H9 (cell line): ENCODE measurements around the gene ATP6AP1. TPM values are rescaled to one million over a fixed set of nuclear protein-coding genes. Genes with fewer than 3 reads are reported as not detected.

ENCODE experiments used
- DNase-seq: peaks from one replicate; pipeline ENCODE4 v3.0.0-alpha.2; 2017
- H2AFZ ChIP-seq: one replicate; pipeline ENCODE4 v1.6.1; 2013; ENCODE audit warnings: mild to moderate bottlenecking, low read length, control low read depth, moderate library complexity
- H2AK5ac ChIP-seq: 2 replicates; pipeline ENCODE4 v1.6.1; 2013; ENCODE audit warnings: low read length, control low read depth, mixed read lengths; ENCODE audit not compliant: insufficient read length
- H2BK120ac ChIP-seq: one replicate; pipeline ENCODE4 v1.6.1; 2013; ENCODE audit warnings: low read depth, mild to moderate bottlenecking, low read length, control low read depth, inconsistent platforms; ENCODE audit not compliant: poor library complexity, severe bottlenecking
- H2BK12ac ChIP-seq: 2 replicates; pipeline ENCODE4 v1.6.1; 2013; ENCODE audit warnings: low read length, control low read depth, mixed read lengths, low read depth; ENCODE audit not compliant: insufficient read length
- H2BK15ac ChIP-seq: 2 replicates; pipeline ENCODE4 v1.6.1; 2013; ENCODE audit warnings: low read depth, low read length, control low read depth
- H2BK20ac ChIP-seq: one replicate; pipeline ENCODE4 v1.6.1; 2013; ENCODE audit warnings: low read depth, mild to moderate bottlenecking, low read length, control low read depth, inconsistent platforms; ENCODE audit not compliant: poor library complexity, severe bottlenecking
- H2BK5ac ChIP-seq: 2 replicates; pipeline ENCODE4 v1.6.1; 2013; ENCODE audit warnings: low read length, control low read depth, mixed read lengths; ENCODE audit not compliant: insufficient read length
- H3K14ac ChIP-seq: 2 replicates; pipeline ENCODE4 v1.6.1; 2013; ENCODE audit warnings: low read length, control low read depth; ENCODE audit not compliant: insufficient read depth
- H3K18ac ChIP-seq: 2 replicates; pipeline ENCODE4 v1.6.1; 2013; ENCODE audit warnings: low read depth, mild to moderate bottlenecking, mixed read lengths, low read length, control low read depth; ENCODE audit not compliant: insufficient read length
- H3K23ac ChIP-seq: 2 replicates; pipeline ENCODE4 v1.6.1; 2013; ENCODE audit warnings: low read length, control low read depth, mixed read lengths, low read depth; ENCODE audit not compliant: insufficient read length
- H3K23me2 ChIP-seq: 2 replicates; pipeline ENCODE4 v1.6.1; 2013; ENCODE audit warnings: low read depth, mild to moderate bottlenecking, mixed read lengths, low read length, control low read depth; ENCODE audit not compliant: insufficient read length, poor library complexity, severe bottlenecking
- H3K27ac ChIP-seq: 2 replicates; pipeline ENCODE4 v1.5.1; 2013; ENCODE audit warnings: low read length, control low read depth, mixed read lengths, low read depth; ENCODE audit not compliant: insufficient read length
- H3K27me3 ChIP-seq: 2 replicates; pipeline ENCODE4 v1.6.1; 2013; ENCODE audit warnings: low read length, control low read depth, inconsistent platforms; ENCODE audit not compliant: insufficient read depth
- H3K4ac ChIP-seq: 2 replicates; pipeline ENCODE4 v1.6.1; 2013; ENCODE audit warnings: low read depth, mild to moderate bottlenecking, control low read depth, inconsistent platforms, low read length, moderate library complexity
- H3K4me1 ChIP-seq: 2 replicates; pipeline ENCODE4 v1.6.1; 2013; ENCODE audit warnings: low read length, control low read depth, inconsistent platforms; ENCODE audit not compliant: insufficient read depth
- H3K4me2 ChIP-seq: 2 replicates; pipeline ENCODE4 v1.6.1; 2013; ENCODE audit warnings: low read length, control low read depth, mixed read lengths; ENCODE audit not compliant: insufficient read length, insufficient read depth
- H3K56ac ChIP-seq: 2 replicates; pipeline ENCODE4 v1.6.1; 2013; ENCODE audit warnings: low read depth, mild to moderate bottlenecking, mixed read lengths, low read length, control low read depth; ENCODE audit not compliant: insufficient read length
- H3K79me1 ChIP-seq: 2 replicates; pipeline ENCODE4 v1.6.1; 2013; ENCODE audit warnings: low read depth, mild to moderate bottlenecking, moderate library complexity, low read length, control low read depth, inconsistent platforms; ENCODE audit not compliant: insufficient read depth, poor library complexity, severe bottlenecking
- H3K79me2 ChIP-seq: 2 replicates; pipeline ENCODE4 v1.6.1; 2013; ENCODE audit warnings: low read length, control low read depth, inconsistent platforms; ENCODE audit not compliant: insufficient read depth
- H3K9ac ChIP-seq: 2 replicates; pipeline ENCODE4 v1.6.1; 2013; ENCODE audit warnings: low read length, control low read depth, mixed read lengths; ENCODE audit not compliant: insufficient read length; ENCODE audit errors: extremely low read depth
- H3K9me3 ChIP-seq: one replicate; pipeline ENCODE4 v1.6.1; 2013; ENCODE audit warnings: low read depth, low read length, inconsistent platforms; ENCODE audit not compliant: control insufficient read depth
- H3T11ph ChIP-seq: one replicate; pipeline ENCODE4 v1.6.1; 2013; ENCODE audit warnings: mild to moderate bottlenecking, low read length, control low read depth, inconsistent platforms
- H4K20me1 ChIP-seq: one replicate; pipeline ENCODE4 v1.6.1; 2013; ENCODE audit not compliant: control insufficient read depth, insufficient read length, insufficient read depth
- H4K5ac ChIP-seq: 2 replicates; pipeline ENCODE4 v1.6.1; 2013; ENCODE audit warnings: low read depth, mild to moderate bottlenecking, mixed read lengths, low read length, control low read depth; ENCODE audit not compliant: insufficient read length
- H4K8ac ChIP-seq: replicated peaks from 2 replicates; pipeline ENCODE4 v1.6.1; 2013; ENCODE audit warnings: low read length, control low read depth, mixed read lengths, low read depth; ENCODE audit not compliant: insufficient read length
- H4K91ac ChIP-seq: 2 replicates; pipeline ENCODE4 v1.6.1; 2013; ENCODE audit warnings: low read depth, mild to moderate bottlenecking, moderate library complexity, mixed read lengths, low read length, control low read depth; ENCODE audit not compliant: insufficient read length
- H3K27ac Mint-ChIP-seq, 3 experiments: 2 replicates in 2 of 3; 3 replicates in 1 of 3; pipeline ENCODE4 v1.8.0; 2020 to 2021; ENCODE audit warnings: mixed read lengths in 3 of 3, mild to moderate bottlenecking in 1 of 3, moderate library complexity in 1 of 3
- H3K27me3 Mint-ChIP-seq: 2 replicates; pipeline ENCODE4 v1.8.0; 2021; ENCODE audit warnings: low read depth, mild to moderate bottlenecking, moderate library complexity, mixed read lengths
- H3K36me3 Mint-ChIP-seq, 3 experiments: 2 replicates in 2 of 3; 3 replicates in 1 of 3; pipeline ENCODE4 v1.8.0; 2020 to 2021; ENCODE audit warnings: low read depth in 3 of 3, mixed read lengths in 3 of 3; ENCODE audit not compliant: insufficient read depth in 1 of 3
- H3K4me1 Mint-ChIP-seq, 2 experiments: 2 replicates each; pipeline ENCODE4 v1.8.0; 2020; ENCODE audit warnings: mixed read lengths in 2 of 2
- H3K4me3 Mint-ChIP-seq, 2 experiments: 2 replicates in 1 of 2; 3 replicates in 1 of 2; pipeline ENCODE4 v1.8.0; 2020 to 2021; ENCODE audit warnings: mild to moderate bottlenecking in 2 of 2, mixed read lengths in 2 of 2, moderate library complexity in 1 of 2
- H3K9me3 Mint-ChIP-seq, 2 experiments: 2 replicates in 1 of 2; 3 replicates in 1 of 2; pipeline ENCODE4 v1.8.0; 2020; ENCODE audit warnings: mild to moderate bottlenecking in 2 of 2, mixed read lengths in 2 of 2, moderate library complexity in 1 of 2
- CTCF ChIP-seq: fragments of 200-600 bp; sonication (generic); conservative IDR thresholded peaks from 3 replicates; pipeline ENCODE4 v1.8.0; 2021; ENCODE audit warnings: antibody characterized with exemption, mild to moderate bottlenecking
- WGBS: extraction: QIAGEN DNeasy Blood & Tissue Kit; methylation state at CpG from one replicate; pipeline ENCODE4 v1.1.7; 2013; ENCODE audit warnings: missing lambda C conversion rate, low lambda C conversion rate, mixed read lengths; ENCODE audit not compliant: insufficient read length; ENCODE audit errors: extremely low coverage; 5-methylcytosine and 5-hydroxymethylcytosine counted together
- total RNA-seq: library from RNA; stranded (reverse); gene quantifications from 2 replicates; pipeline ENCODE4 v1.2.1, GENCODE V29; 2021

ATP6AP1 gene
- total RNA-seq, 1 experiment from 2014 or later: 45.6 TPM

DNA sequence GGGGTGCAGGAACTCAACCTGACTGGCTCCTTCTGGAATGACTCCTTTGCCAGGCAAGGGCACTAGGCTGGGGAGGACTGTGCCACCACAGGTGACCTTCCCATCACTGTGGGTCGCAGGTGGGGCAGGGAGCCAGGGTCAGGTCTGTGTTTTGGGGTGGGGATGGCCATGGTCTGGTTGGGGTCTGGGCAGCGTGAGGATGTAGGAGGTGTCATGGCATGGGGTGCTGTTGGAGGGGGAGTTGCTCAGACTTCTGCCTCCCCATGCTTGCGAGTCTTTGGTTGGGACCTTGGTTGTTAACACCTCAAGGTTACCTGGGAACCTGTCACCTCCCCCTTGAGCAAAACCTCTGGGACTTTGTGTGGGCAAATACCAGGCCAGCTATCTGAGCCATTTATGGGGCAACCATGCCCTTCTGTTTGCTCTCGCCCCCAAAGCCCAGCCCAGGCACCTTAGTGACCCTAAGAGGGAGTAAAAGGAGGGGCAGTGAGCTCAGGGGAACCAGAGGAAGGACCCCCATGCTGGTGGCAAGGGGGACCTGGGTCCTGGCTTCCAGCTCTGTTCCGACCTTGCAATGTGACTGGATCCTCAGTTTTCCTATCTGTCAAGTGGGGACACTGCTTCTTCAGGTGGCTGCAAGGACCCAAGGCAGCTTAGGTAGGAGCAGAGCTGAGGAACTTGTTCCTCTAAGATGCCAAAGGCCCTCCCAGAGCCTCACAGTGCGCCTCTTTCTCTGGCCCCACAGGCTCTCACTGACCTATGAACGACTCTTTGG is 6.1 kb downstream of the ATP6AP1 start:
- Histone ChIP-seq H4K91ac (no peak overlapping the region), H2AFZ (no peak overlapping the region), H3K4me1 (no peaks in the 10 kb centered on the region), H3K79me2 (peaks cover 2% of the 10 kb centered on the region; the same call in 1 of the 2 replicates), H3K79me1 (no peaks in the 10 kb centered on the region), H3K4ac (no peak overlapping the region), H3K14ac (no peak overlapping the region), H3K4me2 (no peak overlapping the region), H2BK12ac (no peak overlapping the region), H3K23ac (no peak overlapping the region), H4K5ac (no peak overlapping the region), H3K9ac (no peak overlapping the region), H2BK5ac (no peak overlapping the region), H2BK120ac (no peak overlapping the region), H3K56ac (no peak overlapping the region), H3K18ac (no peak overlapping the region), H3K27me3 (no peaks in the 10 kb centered on the region), H3T11ph (no peak overlapping the region), H4K8ac (no peak overlapping the region), H4K20me1 (no peaks in the 10 kb centered on the region), H2BK20ac (no peak overlapping the region), H3K23me2 (peaks cover 7% of the 10 kb centered on the region), H3K27ac (no peak overlapping the region), H3K9me3 (peaks cover 32% of the 10 kb centered on the region), H2BK15ac (no peak overlapping the region), H2AK5ac (no peak overlapping the region)
- peaks cover 21 to 56% (median 52%) of the 10 kb centered on the region in 3 experiments for H3K36me3 Mint-ChIP-seq
- DNase-seq: no peak
- H3K9me3 Mint-ChIP-seq: peaks cover 70 to 86% of the 10 kb centered on the region in 2 experiments
- no peak for TF ChIP-seq CTCF
- peaks cover 8 to 19% of the 10 kb centered on the region in 2 experiments for H3K4me1 Mint-ChIP-seq
- H3K27ac Mint-ChIP-seq: no peak overlapping the region
- no CpG with 5 or more reads among the region's 7 CpGs for WGBS
- H3K27me3 Mint-ChIP-seq: no peaks in the 10 kb centered on the region
- H3K4me3 Mint-ChIP-seq: no peak overlapping the region
